Measurements from ENCODE around the gene GNAQ.

Gene GNAQ

GRCh38 chr9:78053627-78054026, 22.0 kb upstream of the GNAQ start:
- no peak for TF ChIP-seq ZFX (IDR thresholded peaks at IDR 0.05)
- TF ChIP-seq, protein P1, sequence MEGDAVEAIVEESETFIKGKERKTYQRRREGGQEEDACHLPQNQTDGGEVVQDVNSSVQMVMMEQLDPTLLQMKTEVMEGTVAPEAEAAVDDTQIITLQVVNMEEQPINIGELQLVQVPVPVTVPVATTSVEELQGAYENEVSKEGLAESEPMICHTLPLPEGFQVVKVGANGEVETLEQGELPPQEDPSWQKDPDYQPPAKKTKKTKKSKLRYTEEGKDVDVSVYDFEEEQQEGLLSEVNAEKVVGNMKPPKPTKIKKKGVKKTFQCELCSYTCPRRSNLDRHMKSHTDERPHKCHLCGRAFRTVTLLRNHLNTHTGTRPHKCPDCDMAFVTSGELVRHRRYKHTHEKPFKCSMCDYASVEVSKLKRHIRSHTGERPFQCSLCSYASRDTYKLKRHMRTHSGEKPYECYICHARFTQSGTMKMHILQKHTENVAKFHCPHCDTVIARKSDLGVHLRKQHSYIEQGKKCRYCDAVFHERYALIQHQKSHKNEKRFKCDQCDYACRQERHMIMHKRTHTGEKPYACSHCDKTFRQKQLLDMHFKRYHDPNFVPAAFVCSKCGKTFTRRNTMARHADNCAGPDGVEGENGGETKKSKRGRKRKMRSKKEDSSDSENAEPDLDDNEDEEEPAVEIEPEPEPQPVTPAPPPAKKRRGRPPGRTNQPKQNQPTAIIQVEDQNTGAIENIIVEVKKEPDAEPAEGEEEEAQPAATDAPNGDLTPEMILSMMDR (conservative IDR thresholded peaks at IDR 0.05): no peak
- H3K27ac ChIP-seq: no peak overlapping the region

DNA sequence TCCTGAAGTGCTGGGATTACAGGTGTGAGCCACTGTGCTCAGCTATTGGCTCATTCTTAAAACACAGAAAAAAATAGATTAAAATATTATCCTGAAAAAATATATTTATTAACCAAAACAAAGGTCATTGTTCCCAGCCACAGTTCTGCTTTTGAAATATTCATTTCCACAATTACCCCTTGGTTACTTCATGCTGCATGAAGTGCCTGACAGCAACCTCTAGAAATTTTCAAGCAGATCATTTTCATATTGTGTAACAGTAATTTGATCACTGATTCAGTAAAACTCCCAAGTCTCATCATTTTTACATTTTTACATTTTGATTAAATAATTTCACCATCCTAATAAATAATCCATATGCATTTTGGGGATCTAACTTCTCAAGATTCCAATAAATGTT, 18.8 kb upstream of the GNAQ start:
- TF ChIP-seq, protein P1 (conservative IDR thresholded peaks at IDR 0.05): no peak
- no peak for TF ChIP-seq ZFX (IDR thresholded peaks at IDR 0.05)

DNA sequence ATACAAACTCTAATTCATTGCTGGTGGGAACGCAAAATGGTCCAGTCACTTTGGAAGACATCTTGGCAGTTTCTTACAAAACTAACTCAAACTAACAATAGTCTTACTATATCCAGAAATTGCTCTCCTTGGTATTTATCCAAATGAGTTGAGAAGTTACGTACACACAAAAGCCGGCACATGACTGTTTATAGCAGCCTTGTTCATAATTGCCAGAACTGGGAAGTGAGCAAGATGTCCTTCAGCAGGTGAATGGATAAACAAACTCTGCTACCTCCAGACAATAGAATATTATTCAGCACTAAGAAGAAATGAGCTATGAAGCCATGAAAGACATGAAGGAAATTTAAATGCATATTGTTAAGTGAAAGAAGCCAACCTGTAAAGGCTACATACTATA, 17.9 kb upstream of the GNAQ start:
- H3K27ac ChIP-seq: no peak overlapping the region
- TF ChIP-seq, protein P1 (conservative IDR thresholded peaks at IDR 0.05): no peak
- no peak for TF ChIP-seq ZFX (IDR thresholded peaks at IDR 0.05)

More for the DNA sequence above, 18.8 kb upstream of the GNAQ start:
- H3K27ac ChIP-seq: no peak overlapping the region

GRCh38 chr9:78047106-78047505, 15.5 kb upstream of the GNAQ start:
- H3K27ac ChIP-seq: no peak overlapping the region
- TF ChIP-seq, protein P1 (conservative IDR thresholded peaks at IDR 0.05): no peak

- TF ChIP-seq, protein P1 (conservative IDR thresholded peaks at IDR 0.05): no peak
- TF ChIP-seq ZFX (IDR thresholded peaks at IDR 0.05): no peak
- H3K27ac ChIP-seq: no peak overlapping the region
Measured at GRCh38 chr9:78046112-78046511, 14.5 kb upstream of the GNAQ start.

DNA sequence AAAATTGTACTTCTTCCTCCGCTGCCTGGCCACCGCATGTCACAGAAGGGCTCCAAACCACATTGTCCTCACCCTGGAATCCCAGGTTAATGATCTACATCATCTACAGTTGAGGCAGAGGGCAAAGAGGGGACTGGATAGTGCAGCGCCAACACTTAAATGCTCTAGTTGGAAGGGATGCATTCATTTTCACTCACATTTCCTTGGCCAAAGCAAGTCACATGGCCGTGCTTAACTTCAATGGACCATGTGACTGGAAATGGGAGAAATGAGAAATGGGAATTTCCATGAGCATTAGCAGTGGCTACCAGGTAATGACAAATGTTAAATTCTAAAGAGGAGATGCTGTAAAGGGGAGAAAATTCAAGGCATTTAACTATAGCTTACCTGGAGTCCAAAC, 13.3 kb upstream of the GNAQ start:
- H3K27ac ChIP-seq: no peak overlapping the region
- TF ChIP-seq, protein P1 (conservative IDR thresholded peaks at IDR 0.05): no peak
- TF ChIP-seq ZFX (IDR thresholded peaks at IDR 0.05): no peak

DNA sequence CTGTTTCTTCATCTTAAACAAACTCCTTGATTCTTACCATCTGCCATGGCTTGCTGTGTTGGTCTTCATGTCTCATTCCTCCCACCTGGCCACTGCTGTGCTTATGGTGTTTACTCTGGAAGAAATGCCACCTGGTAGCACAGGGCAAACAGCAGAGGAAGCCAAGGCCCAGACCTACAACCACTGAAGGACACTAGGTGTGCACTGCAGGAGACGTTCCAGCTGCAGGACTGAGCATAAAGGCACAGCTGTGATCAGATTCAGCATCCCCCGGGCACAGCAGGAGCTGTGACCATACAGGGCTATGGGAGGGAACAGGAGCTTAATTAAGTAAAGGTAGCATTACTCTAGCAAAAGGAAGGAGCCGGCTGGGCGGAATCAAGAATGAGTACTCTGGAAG, 12.6 kb upstream of the GNAQ start:
- TF ChIP-seq ZFX (IDR thresholded peaks at IDR 0.05): no peak
- TF ChIP-seq, protein P1 (conservative IDR thresholded peaks at IDR 0.05): no peak
- H3K27ac ChIP-seq: no peak overlapping the region
